ENCODE results near the gene ARID5A. TPM values are rescaled to one million over a fixed set of nuclear protein-coding genes. Genes with fewer than 3 reads are reported as not detected.

ARID5A gene
- total RNA-seq, 1 donor from 2014 or later, result 10.9 TPM

DNA sequence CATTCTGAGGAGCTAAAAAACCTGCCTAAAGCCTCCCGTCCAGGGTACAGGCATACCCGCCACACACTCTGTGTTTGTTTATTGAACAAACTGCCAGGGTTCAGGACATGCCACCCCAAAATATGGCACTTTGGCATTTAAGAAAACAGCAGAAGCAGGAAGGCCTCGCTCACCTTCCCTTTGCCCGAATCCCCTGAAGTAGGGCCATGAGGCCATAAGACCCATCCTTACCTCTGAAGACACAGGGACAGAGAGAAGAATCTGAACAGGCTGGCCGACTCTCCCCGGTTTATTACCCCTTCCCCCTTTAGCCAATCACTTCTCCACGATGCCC lies 29.7 kb upstream of the ARID5A start:
- DNase-seq (ENCODE audit: low read depth, low spot score), result no peak

- no peak for DNase-seq (ENCODE audit: low read depth, low spot score)
Observed at GRCh38 chr2:96507957-96508520, 28.5 kb upstream of the ARID5A start.

DNA sequence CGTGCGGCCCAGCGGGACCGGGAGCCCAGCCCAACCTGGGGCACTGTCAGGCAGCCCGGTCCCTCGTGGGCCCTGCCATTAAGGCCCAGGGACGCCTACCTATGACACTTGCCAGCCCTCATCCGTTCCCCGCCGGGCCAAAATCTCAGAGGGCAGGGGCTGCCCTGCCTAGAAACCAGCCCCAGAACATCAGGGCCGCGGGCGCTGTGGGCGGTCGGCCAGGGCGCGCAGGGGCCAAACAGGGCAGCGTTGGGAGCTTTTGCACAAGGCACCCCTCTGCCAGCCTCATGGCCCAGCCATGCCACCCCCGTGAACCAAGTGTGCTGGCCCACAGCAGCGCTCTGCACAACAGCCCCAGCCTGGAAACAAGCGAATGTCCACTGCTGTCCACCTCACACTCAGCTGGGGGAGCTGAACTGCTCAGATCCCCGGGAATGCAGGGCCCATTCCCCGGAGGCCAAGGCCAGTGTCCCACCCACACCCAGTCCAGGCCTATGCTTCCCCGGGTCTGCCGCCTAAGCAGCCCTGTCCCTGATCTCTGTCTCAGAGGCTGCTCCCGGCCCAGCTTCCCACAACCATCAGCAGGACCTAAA lies 27.9 kb upstream of the ARID5A start:
- DNase-seq (ENCODE audit: low read depth, low spot score), result no peak

GRCh38 chr2:96509114-96509846 lies 27.3 kb upstream of the ARID5A start:
- peak; percentile 63 for DNase-seq (ENCODE audit: low read depth, low spot score)

DNA sequence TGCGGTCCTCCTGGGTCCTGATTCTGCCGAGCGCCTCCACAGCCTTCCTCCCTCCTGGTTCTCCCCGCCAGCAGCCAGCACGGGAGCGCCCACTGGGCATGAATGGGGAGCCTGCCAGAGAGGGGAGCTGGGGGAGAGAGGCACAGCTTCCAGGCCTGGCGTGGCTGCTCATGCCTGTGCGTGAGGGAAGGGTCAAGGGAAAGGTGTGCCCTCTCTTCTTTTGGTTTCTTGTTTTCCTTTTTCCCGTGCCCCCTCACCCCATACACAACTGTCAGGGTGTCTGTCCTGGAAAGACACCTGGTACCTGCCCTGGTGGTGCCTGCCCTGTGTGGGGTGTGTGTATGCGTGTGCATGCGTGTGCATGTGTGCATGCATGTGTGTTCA lies 26.7 kb upstream of the ARID5A start:
- DNase-seq (ENCODE audit: low read depth, low spot score), result no peak

GRCh38 chr2:96510931-96511595 lies 25.5 kb upstream of the ARID5A start:
- DNase-seq (ENCODE audit: low read depth, low spot score), result no peak

- DNase-seq (ENCODE audit: low read depth, low spot score), result no peak
Observed at GRCh38 chr2:96511851-96512250, 24.7 kb upstream of the ARID5A start.

DNA sequence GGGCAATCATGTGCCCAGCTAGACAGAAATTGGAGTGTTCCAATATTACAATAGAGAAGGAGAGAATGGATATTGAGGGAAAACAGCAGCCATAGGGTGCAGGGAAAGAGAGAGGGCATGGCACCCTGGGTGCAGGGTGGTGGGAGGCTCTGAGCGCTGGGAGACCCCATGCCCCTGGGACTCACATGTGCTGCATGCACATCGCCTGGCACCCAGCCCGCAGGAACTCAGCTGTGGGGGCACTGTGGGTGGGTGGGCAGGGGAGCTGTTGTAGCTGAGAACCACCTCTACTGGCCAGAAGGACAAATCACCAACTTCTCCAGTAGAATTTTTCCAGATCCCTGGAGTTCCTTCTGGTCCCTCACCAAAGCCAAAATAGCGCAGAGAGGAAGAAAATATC lies 24.2 kb upstream of the ARID5A start:
- DNase-seq (ENCODE audit: low read depth, low spot score), result no peak

- no peak for DNase-seq (ENCODE audit: low read depth, low spot score)
Observed at GRCh38 chr2:96514521-96514920, 22.0 kb upstream of the ARID5A start.

DNA sequence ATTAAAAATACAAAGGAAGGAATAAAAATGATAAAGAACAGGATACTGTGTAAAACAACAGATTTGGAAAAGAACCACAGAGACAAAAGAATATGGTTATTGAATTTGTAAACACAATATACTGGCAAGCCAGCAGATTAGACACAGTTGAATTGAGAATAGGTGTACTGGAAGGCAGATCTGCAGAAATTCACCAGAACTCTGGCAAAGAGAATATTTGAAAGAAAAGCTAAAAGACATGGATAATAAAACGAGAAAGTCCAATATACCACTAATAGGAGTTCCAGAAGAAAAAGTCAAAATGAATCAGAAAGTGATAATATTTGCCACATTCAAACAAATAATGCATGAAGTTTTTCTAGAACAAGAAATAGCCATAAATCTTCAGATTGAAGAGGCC lies 19.5 kb upstream of the ARID5A start:
- DNase-seq (ENCODE audit: low read depth, low spot score), result no peak

DNA sequence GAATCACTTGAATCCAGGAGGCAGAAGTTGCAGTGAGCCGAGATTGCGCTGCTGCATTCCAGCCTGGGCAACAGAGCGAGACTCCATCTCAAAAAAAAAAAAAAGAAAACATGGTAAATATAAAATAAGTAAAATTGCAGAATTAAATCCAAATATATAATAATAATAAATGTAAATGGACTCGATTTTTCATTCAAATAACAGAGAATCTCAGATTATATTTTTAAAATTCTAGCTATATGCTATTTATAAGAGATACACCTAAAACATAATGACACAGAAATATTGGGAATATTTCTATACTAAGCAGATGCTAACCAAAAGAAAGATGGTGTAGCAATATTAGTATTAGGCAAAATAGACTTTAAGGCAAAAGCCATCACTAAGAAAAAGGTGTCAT lies 16.3 kb upstream of the ARID5A start:
- DNase-seq (ENCODE audit: low read depth, low spot score), result no peak

GRCh38 chr2:96520697-96521096 lies 15.9 kb upstream of the ARID5A start:
- DNase-seq (ENCODE audit: low read depth, low spot score), result no peak

GRCh38 chr2:96521219-96521618 lies 15.3 kb upstream of the ARID5A start:
- no peak for DNase-seq (ENCODE audit: low read depth, low spot score)

DNA sequence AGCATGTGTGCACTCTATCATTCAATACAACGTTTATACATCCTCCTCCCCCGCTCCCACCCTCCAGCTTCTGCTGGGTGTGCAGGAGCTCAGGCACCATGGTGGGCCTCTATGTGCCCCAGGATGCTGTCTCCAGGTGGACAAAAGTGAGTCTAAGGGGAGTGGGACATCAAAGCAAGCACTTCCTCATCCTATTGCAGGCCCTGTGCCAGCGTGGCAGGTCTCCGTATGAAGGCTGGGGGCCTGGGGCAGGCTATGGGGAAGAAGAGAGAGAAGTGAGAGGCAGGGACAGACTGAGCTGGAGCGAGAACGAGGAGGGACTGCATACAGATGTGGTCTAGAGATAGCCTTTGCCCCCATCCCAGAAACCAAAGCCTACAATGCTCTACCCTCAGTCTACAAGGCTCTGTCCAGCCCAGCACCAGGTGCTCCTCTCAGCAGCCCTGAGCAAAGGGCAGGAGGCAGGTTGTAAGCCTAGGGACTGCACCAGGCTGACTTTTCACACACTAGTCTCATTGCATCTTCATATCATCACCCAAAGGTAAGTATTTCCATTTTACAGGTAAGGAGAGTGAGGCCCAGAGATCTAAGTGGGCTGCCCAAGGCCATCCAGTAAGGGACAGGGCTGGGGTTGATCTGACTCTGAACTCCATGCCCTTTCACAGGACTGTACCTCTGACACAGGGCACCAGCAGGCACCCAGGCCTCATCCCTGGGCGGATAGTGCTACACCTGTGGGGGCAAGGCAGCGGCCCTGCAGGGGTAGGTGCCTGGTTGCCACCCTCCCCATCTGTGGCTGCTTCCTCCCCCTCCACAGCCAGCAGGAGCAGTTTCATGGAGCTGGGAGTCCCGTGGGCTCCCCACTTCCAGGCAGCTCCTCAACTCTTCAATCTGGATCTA lies 14.0 kb upstream of the ARID5A start:
- DNase-seq (ENCODE audit: low read depth, low spot score), result no peak

GRCh38 chr2:96523659-96524481 lies 12.7 kb upstream of the ARID5A start:
- DNase-seq (ENCODE audit: low read depth, low spot score), result no peak

GRCh38 chr2:96524482-96525210 lies 11.9 kb upstream of the ARID5A start:
- no peak for DNase-seq (ENCODE audit: low read depth, low spot score)

GRCh38 chr2:96525211-96525507 lies 11.4 kb upstream of the ARID5A start:
- DNase-seq (ENCODE audit: low read depth, low spot score), result no peak

DNA sequence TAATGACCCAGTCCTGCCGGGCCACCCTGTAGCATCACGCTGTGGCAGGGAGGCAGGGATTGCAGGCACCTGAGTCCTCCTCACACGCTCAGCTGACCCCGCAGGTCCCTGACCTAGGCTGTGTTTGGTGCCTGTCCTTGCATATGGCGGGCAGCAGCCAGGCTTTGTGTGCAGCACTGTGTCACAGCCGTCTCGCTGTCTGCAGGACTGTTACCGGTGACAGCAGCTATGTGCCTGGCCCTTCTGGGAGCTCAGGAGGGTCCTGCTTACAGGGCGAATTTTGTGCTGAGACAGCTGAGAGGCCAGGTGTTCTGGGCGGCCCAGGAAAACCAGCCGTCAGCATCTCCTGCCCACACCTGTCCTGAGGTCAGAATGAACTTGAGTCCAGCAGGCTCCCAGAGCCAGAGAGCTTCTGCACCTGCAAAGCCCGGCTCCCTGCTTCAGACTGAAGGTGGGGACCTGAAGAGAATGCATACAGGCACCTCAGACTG lies 10.4 kb upstream of the ARID5A start:
- DNase-seq (ENCODE audit: low read depth, low spot score), result no peak

DNA sequence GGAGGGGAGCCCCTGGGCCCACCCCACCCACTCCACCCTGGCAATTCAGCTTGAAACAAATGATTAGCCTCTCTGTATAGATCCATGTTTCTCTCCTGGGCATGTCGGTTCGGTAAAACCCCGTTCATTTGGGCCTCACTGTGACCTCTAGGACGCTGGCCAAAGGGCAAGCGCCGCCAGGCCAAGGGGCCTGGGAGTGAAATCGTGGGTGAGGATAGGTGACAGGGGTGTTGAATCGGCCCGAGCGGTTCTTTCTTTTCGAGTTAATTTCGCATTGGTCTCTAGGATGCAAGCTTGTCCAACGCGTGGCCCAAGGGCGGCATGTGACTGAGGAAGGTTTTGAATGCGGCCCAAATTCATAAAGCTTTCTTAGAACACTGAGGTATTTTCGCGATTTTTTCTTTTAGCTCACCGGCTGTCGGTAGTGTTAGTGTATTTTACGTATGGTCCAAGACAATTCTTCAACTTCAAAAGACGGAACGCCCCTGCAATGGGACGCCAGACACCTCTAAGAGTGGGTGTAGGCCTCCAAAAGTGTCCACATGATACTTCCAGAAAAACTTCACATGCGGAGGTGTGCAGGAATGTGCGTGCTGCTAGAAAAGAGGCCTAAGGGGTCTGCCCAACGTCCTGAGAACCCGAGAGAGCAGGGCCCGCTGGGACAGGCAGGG lies 9.8 kb upstream of the ARID5A start:
- no peak for DNase-seq (ENCODE audit: low read depth, low spot score)

All from pulmonary artery endothelial cell (primary cell).